ENCODE data around the gene SYT8.

DNA sequence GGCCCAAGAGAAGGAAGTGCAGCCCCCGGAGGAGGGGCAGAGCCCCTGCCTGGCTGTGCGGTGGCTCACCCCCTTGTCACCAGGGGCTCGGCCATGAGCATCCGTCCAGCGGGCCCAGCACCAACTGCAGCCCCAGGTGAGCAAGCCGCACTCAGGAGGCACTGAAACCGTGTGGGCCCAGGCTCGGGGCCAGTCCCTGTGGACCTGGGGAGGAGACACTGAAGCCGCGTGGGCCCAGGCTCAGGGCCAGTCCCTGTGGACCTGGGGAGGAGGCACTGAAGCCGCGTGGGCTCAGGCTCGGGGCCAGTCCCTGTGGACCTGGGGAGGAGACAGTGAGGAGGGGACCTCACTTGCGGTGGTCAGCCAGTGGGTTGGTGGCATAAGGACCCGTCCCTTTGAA is 32.0 kb downstream of the SYT8 start:
- TF ChIP-seq POLR2A (IDR thresholded peaks at IDR 0.05; ENCODE audit: low read depth, low read length) (no peak), POLR2AphosphoS5 (IDR thresholded peaks at IDR 0.05; ENCODE audit: low read depth, low read length) (no peak; the same call in 1 of the 2 replicates), TAF1 (IDR thresholded peaks at IDR 0.05; ENCODE audit: low read depth, low read length) (no peak), POU2F2 (IDR thresholded peaks at IDR 0.05; ENCODE audit: low read depth, low read length) (no peak), PAX5 (IDR thresholded peaks at IDR 0.05; ENCODE audit: insufficient read depth, low read length, severe bottlenecking) (no peak), SPI1 (IDR thresholded peaks at IDR 0.05; ENCODE audit: low read depth, low read length) (no peak)

All from GM12891 (cell line).